GM23338 (cell line): ENCODE results near the gene LINGO1.

Experiments used
- CREB1 ChIP-seq: fragments of 250-450 bp; sonication (Bioruptor Pico); IDR thresholded peaks from 2 replicates; pipeline ENCODE4 v1.5.0; 2020; ENCODE audit warnings: low read depth, mild to moderate bottlenecking, moderate library complexity
- CTCF ChIP-seq, 2 experiments: fragments of 200-600 bp in 1 of 2; sonication (generic) in 1 of 2; conservative IDR thresholded peaks; 2 replicates each; pipeline versions ENCODE4 v1.5.1 to v1.6.1; 2016 to 2017; ENCODE audit warnings: antibody characterized with exemption in 2 of 2, low read depth in 2 of 2, mild to moderate bottlenecking in 2 of 2, moderate library complexity in 1 of 2
- EZH2 ChIP-seq: fragments of 200-600 bp; sonication (generic); IDR thresholded peaks from one replicate; pipeline ENCODE4 v1.8.0; 2017; ENCODE audit warnings: antibody characterized with exemption, mild to moderate bottlenecking, low read depth; ENCODE audit not compliant: unreplicated experiment
- EZH2phosphoT487 ChIP-seq: fragments of 200-600 bp; sonication (generic); IDR thresholded peaks from one replicate; pipeline ENCODE4 v1.8.1; 2018; ENCODE audit warnings: antibody characterized with exemption; ENCODE audit not compliant: unreplicated experiment
- JUNB ChIP-seq: IDR thresholded peaks from one replicate; pipeline ENCODE4 v1.6.1; 2016; ENCODE audit warnings: antibody characterized with exemption; ENCODE audit not compliant: unreplicated experiment
- NANOG ChIP-seq: IDR thresholded peaks from 2 replicates; pipeline ENCODE4 v1.6.1; 2016; ENCODE audit warnings: antibody characterized with exemption, borderline replicate concordance
- POLR2AphosphoS5 ChIP-seq: IDR thresholded peaks from 2 replicates; pipeline ENCODE4 v1.6.1; 2016; ENCODE audit warnings: antibody characterized with exemption, low read depth
- REST ChIP-seq: IDR thresholded peaks from one replicate; pipeline ENCODE4 v1.6.1; 2018; ENCODE audit warnings: antibody characterized with exemption; ENCODE audit not compliant: unreplicated experiment
- ZNF114 ChIP-seq: fragments of 250-450 bp; sonication (Bioruptor Pico); IDR thresholded peaks from 2 replicates; pipeline ENCODE4 v1.5.0; 2020; ENCODE audit warnings: mild to moderate bottlenecking, moderate library complexity
- ZNF462 ChIP-seq: fragments of 250-450 bp; sonication (Bioruptor Pico); IDR thresholded peaks from 2 replicates; pipeline ENCODE4 v1.5.0; 2020; ENCODE audit warnings: mild to moderate bottlenecking, moderate library complexity

GRCh38 chr15:77664428-77664827 is 31.7 kb upstream of the LINGO1 start:
- TF ChIP-seq CTCF (conservative IDR thresholded peaks at IDR 0.05; ENCODE audit: low read depth in 2 of 2) (no peak), EZH2 (no peak), REST (no peak), POLR2AphosphoS5 (no peak), EZH2phosphoT487 (no peak), CREB1 (CRISPR knock-in tag) (no peak), ZNF462 (CRISPR knock-in tag) (no peak), NANOG (no peak), ZNF114 (CRISPR knock-in tag) (no peak), JUNB (no peak)
